HFF-Myc (cell line): ENCODE results near the gene ZNF716.
"Not testable (repeated sequence)": the region's sequence is repeated elsewhere in the genome, so short reads cannot be mapped to it uniquely, and the experiment has no call there.

Source experiments
- DNase-seq: peaks from one replicate; pipeline ENCODE4 v3.0.0-alpha.2; 2011; ENCODE audit warnings: low read depth; ENCODE audit errors: extremely low read depth
- H3K4me3 ChIP-seq: replicated peaks from 2 replicates; pipeline ENCODE4 v1.5.1; 2011; ENCODE audit warnings: low read depth, mild to moderate bottlenecking, control low read depth, low read length
- CTCF ChIP-seq: IDR thresholded peaks from 2 replicates; pipeline ENCODE4 v1.5.1; 2012; ENCODE audit warnings: mild to moderate bottlenecking, low read depth, low read length, control low read depth; ENCODE audit errors: missing control alignments

ZNF716 gene

GRCh38 chr7:57449904-57450303 lies at the start of gene ZNF716:
Gene ZNF716 (plus strand): TSS chr7:57450177. CDS start chr7:57450289, 112 bp downstream.
- no peak for DNase-seq
- TF ChIP-seq CTCF: no peak
- no peak within 1 kb of the TSS for H3K4me3 ChIP-seq

GRCh38 chr7:57400531-57401155 lies 49.3 kb upstream of the ZNF716 start:
- no peak overlapping the region for H3K4me3 ChIP-seq
- no peak for DNase-seq
- TF ChIP-seq CTCF: no peak

- H3K4me3 ChIP-seq, DNase-seq: not testable (repeated sequence)
These were observed 46.9 kb upstream of the ZNF716 start for GRCh38 chr7:57403051-57403450.

- H3K4me3 ChIP-seq: no peak overlapping the region
These were observed 46.2 kb upstream of the ZNF716 start for GRCh38 chr7:57403601-57404342.

GRCh38 chr7:57404343-57404966 lies 45.5 kb upstream of the ZNF716 start:
- no peak for TF ChIP-seq CTCF
- no peak for DNase-seq
- H3K4me3 ChIP-seq: no peak overlapping the region

More at GRCh38 chr7:57403601-57404342, 46.2 kb upstream of the ZNF716 start:
- no peak for TF ChIP-seq CTCF
- no peak for DNase-seq

GRCh38 chr7:57404967-57405421 lies 45.0 kb upstream of the ZNF716 start:
- no peak for TF ChIP-seq CTCF
- H3K4me3 ChIP-seq: no peak overlapping the region
- no peak for DNase-seq

- no peak overlapping the region for H3K4me3 ChIP-seq
- no peak for TF ChIP-seq CTCF
- DNase-seq: no peak
These were observed 42.9 kb upstream of the ZNF716 start for GRCh38 chr7:57407125-57407524.
